Measurements from ENCODE around the gene FOXN3.

GRCh38 chr14:89455412-89455811 is 38.4 kb upstream of the FOXN3 start:
- TF ChIP-seq CTCF (optimal IDR thresholded peaks at IDR 0.05 in 1 of 3, IDR thresholded peaks at IDR 0.05 in 1 of 3, conservative IDR thresholded peaks at IDR 0.05 in 1 of 3; ENCODE audit: extremely low read depth in 1 of 3, insufficient read depth in 2 of 3, low read length in 3 of 3): no peak
- no peak for TF ChIP-seq EZH2 (IDR thresholded peaks at IDR 0.05; ENCODE audit: low read length)
